HK-2 (cell line): ENCODE data around the gene RPS27L.

Experiments
- DNase-seq: peaks from one replicate; pipeline ENCODE4 v3.0.0-alpha.2; 2018; ENCODE audit not compliant: unreplicated experiment

RPS27L gene

DNA sequence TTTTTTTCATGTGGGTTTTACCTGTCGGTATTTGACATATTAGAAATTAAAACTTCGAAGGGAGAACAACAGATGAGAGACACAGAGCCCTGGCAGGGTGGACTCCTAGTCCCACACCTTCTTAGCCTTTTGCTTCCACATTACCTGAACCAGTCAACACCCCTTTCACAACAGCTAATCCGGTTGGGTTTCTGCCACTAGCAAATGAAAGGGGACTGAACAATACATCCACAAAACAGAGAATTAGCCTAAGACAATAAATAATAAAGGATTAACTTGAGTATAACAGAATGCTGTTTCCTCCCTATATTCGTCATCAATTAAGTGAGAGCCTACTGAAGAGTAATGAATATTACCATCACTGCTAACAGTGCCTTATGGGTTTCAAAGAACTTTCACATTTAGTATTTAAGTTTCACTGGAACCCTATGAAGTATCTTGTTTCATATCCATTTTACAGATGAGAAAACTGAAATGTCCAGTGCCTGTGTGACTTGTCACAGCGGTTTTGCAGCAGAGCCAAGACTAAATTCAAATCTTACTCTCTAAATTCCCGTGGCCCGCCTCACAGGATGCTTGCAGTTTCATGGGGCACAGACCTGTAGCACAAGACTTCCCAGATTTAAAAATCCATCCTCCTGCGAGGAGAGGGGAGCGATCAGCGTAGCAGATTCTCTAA lies 31.1 kb upstream of the RPS27L start:
- DNase-seq: no peak

GRCh38 chr15:63187589-63188226 lies 30.4 kb upstream of the RPS27L start:
- no peak for DNase-seq

DNA sequence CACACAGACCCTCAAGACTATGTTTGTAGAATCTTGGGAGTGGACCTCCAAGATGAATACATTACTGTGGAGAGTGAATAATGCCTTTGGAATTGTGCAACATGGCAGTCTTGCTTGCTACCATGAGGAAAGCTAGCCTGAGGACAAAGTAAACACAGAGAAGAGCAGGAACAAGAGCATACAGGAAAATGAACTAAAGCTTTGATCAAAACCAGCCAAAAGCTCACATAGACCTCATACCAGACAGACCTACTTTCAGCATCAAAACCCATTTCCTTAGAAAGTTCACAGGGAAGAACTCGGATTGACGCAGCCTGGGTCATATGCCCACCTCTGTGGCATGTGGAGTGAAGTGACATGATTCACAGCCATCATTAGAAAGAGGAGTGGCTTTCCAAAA lies 28.8 kb upstream of the RPS27L start:
- no peak for DNase-seq

GRCh38 chr15:63185206-63185605 lies 27.9 kb upstream of the RPS27L start:
- no peak for DNase-seq

DNA sequence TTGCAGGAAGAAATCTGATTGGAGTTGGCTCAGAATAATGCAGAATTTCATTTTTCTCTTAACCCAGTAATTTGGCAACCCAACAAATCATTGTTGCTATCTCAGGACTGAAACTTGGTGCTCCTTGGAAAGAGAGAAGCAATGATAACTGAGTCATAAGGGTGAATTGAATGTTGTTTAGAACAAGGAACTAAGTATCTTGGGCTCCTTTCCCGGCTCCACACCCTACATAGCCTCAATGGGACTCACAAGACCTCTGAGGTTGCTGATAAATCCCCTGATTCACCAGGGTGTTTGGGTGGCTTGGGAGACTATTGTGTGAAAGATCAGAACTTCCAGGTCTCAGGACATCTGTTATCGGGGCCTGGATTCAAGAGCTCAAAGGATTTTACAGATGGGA lies 24.4 kb upstream of the RPS27L start:
- DNase-seq: no peak

DNA sequence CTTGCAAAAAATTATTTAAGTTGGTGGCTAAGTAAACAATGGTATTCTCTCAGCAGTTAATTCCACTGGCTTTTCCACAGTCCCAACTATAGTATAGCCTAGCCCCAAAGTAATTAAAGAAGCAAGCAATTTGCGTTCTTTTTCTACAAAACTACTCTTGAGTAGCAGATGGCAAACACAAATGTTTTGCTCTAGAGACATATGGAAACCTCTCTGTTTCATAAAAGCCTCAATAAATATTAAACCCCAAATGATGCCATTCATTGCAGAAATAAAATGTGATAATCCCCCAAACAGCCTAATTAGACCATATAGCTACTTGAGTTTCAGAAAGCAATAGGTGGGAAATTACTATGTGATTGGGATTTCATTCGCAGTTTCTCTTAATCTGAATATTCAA lies 23.5 kb upstream of the RPS27L start:
- no peak for DNase-seq

DNA sequence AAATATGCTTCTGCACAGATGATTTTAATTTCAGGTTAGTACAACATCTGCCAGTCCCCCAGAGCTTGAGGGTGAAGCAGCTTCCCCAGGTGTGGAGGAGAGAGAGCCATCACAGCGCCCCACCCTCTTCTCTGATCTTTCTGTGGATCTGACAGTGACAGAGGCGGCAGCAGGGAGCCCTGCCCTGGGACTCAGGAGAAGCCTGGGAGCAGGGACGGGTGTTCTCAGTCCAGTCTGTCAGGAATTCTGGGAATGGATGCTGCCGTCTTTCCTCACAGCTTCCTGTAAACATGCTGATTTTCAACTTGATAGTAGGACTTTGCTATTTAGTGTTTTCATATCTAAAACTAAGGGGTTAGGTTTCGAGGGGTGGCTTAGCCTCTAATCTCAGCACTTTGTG lies 20.8 kb upstream of the RPS27L start:
- DNase-seq: no peak

GRCh38 chr15:63176302-63176701 lies 19.0 kb upstream of the RPS27L start:
- DNase-seq: peak; percentile 32

GRCh38 chr15:63172851-63173451 lies 15.7 kb upstream of the RPS27L start:
- DNase-seq: no peak

GRCh38 chr15:63172376-63172775 lies 15.1 kb upstream of the RPS27L start:
- no peak for DNase-seq

GRCh38 chr15:63169788-63170187 lies 12.5 kb upstream of the RPS27L start:
- no peak for DNase-seq

DNA sequence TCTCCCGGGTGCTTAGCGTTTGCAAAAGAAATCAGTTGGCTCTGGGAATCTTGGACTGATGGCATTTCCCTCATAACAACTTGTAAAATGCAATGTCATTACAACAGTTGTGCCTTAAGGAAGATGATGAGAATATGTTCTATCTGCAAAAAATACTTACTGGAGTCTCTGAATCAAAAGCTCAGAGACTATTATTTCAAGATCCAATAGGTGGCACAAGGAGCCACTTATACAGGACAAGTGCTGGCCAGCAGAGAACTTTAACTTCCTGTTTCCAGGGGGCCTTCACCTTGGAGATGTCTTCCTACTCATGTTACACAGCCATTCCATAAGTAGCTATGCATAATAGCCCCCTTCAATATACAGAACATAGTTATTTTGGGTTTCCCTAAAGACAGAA lies 8.9 kb upstream of the RPS27L start:
- DNase-seq: no peak

- no peak for DNase-seq
These were observed 8.0 kb upstream of the RPS27L start for GRCh38 chr15:63165166-63165859.

DNA sequence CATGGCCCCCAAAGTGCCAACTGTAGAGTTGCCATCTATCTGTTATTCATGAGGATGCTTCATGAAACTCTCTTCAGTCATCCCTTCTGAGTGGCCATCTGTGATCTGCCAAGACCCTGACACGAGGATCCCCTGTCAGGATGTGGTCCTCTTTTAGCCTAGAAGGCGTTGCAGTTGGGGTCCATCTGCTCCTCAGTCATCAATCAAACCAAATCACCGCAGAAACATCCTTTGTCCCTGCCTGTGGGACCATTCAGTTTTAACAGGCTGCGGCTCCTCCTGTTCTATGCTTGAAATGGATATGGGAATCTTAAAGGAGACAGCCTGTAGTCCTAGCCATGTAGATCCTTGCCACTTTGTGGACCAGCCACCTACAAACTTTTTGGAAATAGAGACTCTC lies 5.9 kb upstream of the RPS27L start:
- DNase-seq: no peak

DNA sequence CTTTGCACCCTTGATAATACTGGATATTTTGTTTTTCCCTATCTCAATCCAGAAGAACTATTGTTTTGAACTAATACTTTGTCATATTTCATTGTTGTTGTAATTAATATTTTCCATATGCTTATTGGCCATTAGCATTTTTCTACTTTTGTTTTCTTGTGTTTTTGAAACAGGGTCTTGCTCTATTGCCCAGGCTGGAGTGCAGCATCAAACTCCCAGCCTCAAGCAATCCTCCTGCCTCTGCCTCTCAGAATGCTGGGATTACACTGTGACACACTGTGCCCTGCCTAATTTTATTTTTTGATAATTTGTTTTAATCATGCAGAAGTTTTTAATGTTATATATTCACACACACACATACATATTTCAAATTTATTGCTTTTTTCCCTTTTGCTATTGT lies 3.4 kb upstream of the RPS27L start:
- no peak for DNase-seq

DNA sequence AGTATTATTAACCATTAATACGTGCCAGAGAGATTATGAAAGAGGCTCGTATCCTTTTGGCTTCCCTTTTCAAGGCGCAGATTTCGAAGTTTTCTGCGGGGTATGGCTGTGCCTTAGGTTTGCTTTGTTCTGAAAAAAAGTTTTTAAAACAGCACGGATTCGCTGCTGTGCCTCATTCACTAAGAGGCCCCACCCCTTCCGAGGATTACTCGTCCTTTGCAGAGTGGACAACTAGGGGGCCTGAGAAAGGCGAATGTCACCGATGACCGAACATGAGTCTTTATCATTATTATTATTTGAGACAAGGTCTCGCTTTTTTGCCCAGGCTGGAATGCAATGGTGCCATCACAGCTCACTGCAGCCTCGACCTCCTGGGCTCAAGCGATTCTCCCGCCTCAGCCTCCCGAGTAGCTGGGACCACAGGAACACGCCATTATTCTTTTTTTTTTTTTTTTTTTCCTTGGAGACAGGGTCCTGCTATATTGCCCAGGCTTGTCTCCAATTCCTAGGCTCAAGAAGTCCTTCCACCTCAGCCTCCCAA lies 684 bp upstream of the RPS27L start:
- DNase-seq: peak; percentile 57

- peak; percentile 43 for DNase-seq
These were observed 541 bp downstream of the RPS27L start for GRCh38 chr15:63156755-63157117.

- no peak for DNase-seq
These were observed 1.1 kb downstream of the RPS27L start for GRCh38 chr15:63156086-63156710.

GRCh38 chr15:63155486-63155885 lies 1.8 kb downstream of the RPS27L start:
- DNase-seq: no peak

DNA sequence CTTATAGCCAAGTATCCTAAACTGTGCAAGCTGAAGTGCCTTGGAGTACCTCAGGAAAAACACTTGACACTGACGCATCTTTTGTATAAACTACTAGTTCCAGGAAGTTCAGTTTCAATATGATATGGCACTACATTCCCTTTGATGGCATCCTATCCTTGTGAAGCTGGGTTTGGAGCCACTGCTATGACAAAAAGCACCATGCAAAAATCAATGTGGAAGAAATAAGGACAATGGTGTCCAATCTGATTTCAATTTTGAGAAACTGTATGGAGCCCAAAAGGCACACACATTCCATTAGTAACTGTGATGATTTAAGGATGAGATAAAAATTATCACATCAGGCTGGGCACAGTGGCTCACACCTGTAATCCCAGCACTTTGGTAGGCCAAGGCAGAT lies 5.6 kb downstream of the RPS27L start:
- no peak for DNase-seq

DNA sequence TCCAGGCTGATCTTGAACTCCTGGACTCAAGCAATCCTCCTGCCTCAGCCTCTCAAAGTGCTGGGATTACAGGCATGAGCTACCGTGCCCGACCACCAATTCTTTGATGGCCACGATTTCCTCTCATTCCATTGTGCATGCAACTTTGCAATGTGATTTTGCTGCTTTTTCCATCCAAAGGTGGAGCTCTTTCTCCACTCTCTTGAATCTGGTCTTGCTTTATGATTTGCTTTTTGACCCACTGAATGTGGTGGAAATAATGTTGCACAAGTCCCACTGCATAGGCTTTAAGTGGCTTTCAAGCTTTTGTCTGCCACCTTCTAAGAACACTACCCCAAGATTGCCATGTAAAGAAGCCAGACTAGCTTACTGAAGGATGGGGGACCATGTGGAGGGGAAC lies 10.6 kb downstream of the RPS27L start:
- no peak for DNase-seq

DNA sequence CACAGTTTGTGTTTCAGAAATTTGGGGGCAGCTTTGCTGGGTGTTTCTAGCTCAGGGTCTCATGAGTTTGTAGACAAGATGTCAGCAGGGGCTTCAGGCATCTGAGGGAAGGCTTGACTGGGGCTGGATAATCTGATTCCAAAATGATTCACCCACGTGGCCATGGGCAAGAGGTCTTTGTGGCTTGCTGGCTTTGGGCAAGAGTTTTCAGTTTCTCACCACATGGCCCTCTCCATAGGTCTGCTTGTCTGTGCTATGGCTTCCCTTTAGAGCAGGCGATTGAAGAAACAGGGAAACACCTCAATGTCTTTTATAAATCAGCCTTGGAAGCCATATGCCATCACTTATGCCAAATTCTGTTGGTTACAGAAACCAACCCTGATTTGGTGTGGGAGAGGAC lies 11.9 kb downstream of the RPS27L start:
- no peak for DNase-seq
